Measurements from ENCODE around the gene PARD3B.

Gene PARD3B

GRCh38 chr2:205473791-205474190 is 928.5 kb downstream of the PARD3B start:
- no peak for DNase-seq (ENCODE audit: extremely low read depth, insufficient read length)
- no peaks in the 10 kb centered on the region for H3K27me3 ChIP-seq (replicated peaks; ENCODE audit: control insufficient read depth, insufficient read depth, low read length)
- H3K36me3 ChIP-seq (ENCODE audit: control insufficient read depth, insufficient read depth, low read length) = no peaks in the 10 kb centered on the region
- no peak for TF ChIP-seq CTCF (IDR thresholded peaks at IDR 0.05; ENCODE audit: insufficient read depth, low read length, poor library complexity, severe bottlenecking)
- no peak overlapping the region for H3K4me3 ChIP-seq (replicated peaks; ENCODE audit: low read depth, low read length)

- H3K4me3 ChIP-seq (replicated peaks; ENCODE audit: low read depth, low read length) = no peak overlapping the region
- no peaks in the 10 kb centered on the region for H3K36me3 ChIP-seq (ENCODE audit: control insufficient read depth, insufficient read depth, low read length)
- no peak for DNase-seq (ENCODE audit: extremely low read depth, insufficient read length)
- TF ChIP-seq CTCF (IDR thresholded peaks at IDR 0.05; ENCODE audit: insufficient read depth, low read length, poor library complexity, severe bottlenecking) = no peak
- H3K27me3 ChIP-seq (replicated peaks; ENCODE audit: control insufficient read depth, insufficient read depth, low read length) = no peaks in the 10 kb centered on the region
These were observed 929.6 kb downstream of the PARD3B start for GRCh38 chr2:205474741-205475415.

GRCh38 chr2:205475416-205475768 is 930.1 kb downstream of the PARD3B start:
- Histone ChIP-seq H3K27me3 (replicated peaks; ENCODE audit: control insufficient read depth, insufficient read depth, low read length) (no peaks in the 10 kb centered on the region), H3K36me3 (ENCODE audit: control insufficient read depth, insufficient read depth, low read length) (no peaks in the 10 kb centered on the region), H3K4me3 (replicated peaks; ENCODE audit: low read depth, low read length) (no peak overlapping the region)
- no peak for DNase-seq (ENCODE audit: extremely low read depth, insufficient read length)
- TF ChIP-seq CTCF (IDR thresholded peaks at IDR 0.05; ENCODE audit: insufficient read depth, low read length, poor library complexity, severe bottlenecking) = no peak

- no peaks in the 10 kb centered on the region for H3K36me3 ChIP-seq (ENCODE audit: control insufficient read depth, insufficient read depth, low read length)
- no peak overlapping the region for H3K4me3 ChIP-seq (replicated peaks; ENCODE audit: low read depth, low read length)
- H3K27me3 ChIP-seq (replicated peaks; ENCODE audit: control insufficient read depth, insufficient read depth, low read length) = no peaks in the 10 kb centered on the region
- no peak for TF ChIP-seq CTCF (IDR thresholded peaks at IDR 0.05; ENCODE audit: insufficient read depth, low read length, poor library complexity, severe bottlenecking)
- no peak for DNase-seq (ENCODE audit: extremely low read depth, insufficient read length)
These were observed 931.9 kb downstream of the PARD3B start for GRCh38 chr2:205477016-205477705.

GRCh38 chr2:205481861-205482260 is 936.6 kb downstream of the PARD3B start:
- DNase-seq (ENCODE audit: extremely low read depth, insufficient read length) = no peak
- no peak for TF ChIP-seq CTCF (IDR thresholded peaks at IDR 0.05; ENCODE audit: insufficient read depth, low read length, poor library complexity, severe bottlenecking)
- H3K27me3 ChIP-seq (replicated peaks; ENCODE audit: control insufficient read depth, insufficient read depth, low read length) = no peaks in the 10 kb centered on the region
- H3K4me3 ChIP-seq (replicated peaks; ENCODE audit: low read depth, low read length) = no peak overlapping the region
- H3K36me3 ChIP-seq (ENCODE audit: control insufficient read depth, insufficient read depth, low read length) = no peaks in the 10 kb centered on the region
